ENCODE results near the gene MFNG.
"Not testable (repeated sequence)": the region's sequence is repeated elsewhere in the genome, so short reads cannot be mapped to it uniquely, and the experiment has no call there.

Gene MFNG, protein sequence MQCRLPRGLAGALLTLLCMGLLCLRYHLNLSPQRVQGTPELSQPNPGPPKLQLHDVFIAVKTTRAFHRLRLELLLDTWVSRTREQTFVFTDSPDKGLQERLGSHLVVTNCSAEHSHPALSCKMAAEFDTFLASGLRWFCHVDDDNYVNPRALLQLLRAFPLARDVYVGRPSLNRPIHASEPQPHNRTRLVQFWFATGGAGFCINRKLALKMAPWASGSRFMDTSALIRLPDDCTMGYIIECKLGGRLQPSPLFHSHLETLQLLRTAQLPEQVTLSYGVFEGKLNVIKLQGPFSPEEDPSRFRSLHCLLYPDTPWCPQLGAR

DNA sequence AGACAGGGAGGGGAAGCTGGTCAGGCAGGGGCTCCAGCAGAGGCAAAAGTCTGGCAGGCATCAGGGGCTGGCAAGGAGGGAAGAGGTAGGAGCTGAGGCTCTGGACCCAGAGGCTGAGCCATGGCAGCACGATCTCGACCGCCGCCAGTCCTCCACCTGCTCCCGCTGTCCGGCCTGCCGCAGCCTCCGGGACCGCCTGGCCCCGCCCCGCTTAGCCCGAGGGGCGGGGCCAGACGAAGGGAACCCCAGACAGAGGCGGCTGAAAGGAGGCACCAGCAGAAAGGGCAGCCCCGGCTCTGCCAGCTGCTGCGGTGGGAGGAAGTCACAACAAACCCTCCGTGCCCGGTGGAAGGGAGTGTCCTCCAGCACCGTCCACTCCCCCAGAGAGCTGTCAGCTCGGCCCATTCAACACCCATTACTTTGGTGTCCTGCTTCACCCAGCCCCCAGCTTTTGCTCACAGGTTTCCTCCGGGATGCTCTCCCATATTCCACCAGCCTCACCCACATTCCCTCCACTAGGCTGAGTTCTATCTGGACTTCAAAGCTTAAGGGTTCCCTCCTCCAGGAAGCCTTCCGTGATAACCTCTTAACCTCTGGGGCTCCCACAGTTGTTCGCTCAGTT lies at the start of gene MFNG:
Gene MFNG, minus strand, starts transcription at position 161 of the 622 bp plus-strand sequence. CDS start 207 bp downstream, outside the sequence.
- no peak for DNase-seq

DNA sequence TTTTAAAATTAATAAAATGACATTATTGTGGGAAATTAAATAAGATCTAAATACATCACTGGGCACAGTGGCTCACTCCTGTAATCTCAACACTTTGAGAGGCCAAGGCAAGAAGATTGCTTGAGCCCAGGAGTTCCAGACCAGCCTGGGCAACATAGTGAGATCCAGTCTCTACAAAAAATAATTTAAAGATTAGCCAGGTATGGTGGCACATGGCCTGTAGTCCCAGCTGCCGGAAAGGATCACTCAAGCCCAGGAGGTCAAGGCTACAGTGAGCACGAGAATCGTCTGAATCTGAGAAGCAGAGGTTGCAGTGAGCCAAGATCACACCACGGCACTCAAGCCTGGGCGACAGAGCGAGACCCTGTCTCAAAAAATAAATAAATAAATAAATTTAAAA lies 49.0 kb upstream of the MFNG start:
- DNase-seq = no peak

DNA sequence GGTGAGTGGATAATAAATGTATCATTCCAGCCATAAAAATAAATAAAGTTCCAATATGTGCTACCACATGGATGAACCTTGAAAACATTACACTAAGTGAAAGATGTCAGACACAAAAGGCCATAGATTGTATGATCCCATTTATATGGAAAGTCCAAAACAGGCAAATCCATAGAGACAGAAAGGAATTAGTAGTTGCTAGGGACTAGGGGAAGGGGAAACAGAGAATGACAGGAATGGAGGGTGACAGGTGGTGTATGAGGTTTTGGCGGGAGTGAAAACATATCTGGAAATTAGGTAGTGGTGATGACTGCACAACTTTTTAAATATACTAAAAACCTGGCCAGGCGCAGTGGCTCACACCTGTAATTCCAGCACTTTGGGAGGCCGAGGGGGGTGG lies 48.3 kb upstream of the MFNG start:
- no peak for DNase-seq

DNA sequence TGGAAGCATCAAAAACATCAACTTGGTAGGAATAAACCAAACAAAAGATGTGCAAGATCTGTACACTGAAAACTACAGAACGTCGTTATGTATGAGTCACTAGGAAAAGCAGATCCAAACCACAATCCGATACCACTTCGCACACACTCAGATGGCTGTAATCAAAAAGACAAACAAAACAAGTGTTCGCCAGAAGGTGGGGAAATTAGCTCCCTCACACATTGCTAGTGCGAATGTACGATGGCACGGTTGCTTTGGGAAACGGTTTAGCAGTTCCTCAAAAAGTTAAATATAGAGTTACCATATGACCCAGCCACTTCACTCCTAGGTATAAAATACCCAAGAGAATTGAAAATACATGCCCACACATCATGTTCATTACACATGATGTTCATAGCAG lies 47.8 kb upstream of the MFNG start:
- no peak for DNase-seq

DNA sequence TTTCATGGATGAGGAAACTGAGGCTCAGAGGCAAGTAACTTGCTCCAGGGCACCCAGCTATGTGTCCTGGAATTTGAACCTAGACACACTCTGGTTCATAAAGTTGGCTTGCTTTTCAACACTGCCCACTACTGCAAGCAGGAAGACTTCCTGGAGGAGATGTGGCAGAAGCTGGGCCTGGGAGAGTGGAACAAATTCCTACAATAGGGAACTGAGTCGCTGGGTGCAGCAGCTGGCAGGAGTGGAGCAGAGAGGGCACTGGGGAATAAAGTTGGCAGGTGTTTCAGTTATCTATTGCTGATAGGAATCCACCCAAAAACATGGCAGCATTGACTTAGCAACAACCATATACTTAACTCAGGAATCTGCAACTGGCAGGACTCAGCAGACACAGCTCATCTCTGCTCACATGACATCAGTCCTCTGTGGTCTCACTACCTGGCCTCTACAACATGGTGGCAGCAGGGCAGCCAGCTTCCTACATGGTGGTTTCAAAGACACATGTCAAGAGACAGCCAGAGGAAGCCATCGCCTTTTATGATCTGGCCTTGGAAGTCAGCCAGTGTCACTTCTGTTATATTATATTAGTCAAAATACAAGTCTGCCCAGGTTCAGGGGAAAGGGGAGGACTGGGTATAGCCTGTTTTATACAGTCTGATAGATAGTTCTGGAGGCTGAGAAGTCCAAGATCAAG lies 43.6 kb upstream of the MFNG start:
- DNase-seq = no peak

DNA sequence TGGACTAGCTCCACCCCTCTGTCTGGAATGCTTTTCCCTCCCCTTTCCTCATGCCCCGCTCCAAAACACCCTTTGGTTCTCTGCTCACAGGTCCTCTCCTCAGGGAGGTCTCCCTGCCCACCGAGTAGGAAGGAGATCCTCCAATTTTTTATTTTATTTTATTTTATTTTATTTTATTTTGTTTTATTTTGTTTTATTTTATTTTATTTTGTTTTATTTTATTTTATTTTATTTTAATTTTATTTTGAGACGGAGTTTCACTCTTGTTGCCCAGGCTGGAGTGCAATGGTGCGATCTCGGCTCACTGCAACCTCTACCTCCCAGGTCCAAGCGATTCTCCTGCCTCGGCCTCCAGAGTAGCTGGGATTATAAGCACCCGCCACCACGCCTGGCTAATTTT lies 41.8 kb upstream of the MFNG start:
- not testable (repeated sequence) for DNase-seq

DNA sequence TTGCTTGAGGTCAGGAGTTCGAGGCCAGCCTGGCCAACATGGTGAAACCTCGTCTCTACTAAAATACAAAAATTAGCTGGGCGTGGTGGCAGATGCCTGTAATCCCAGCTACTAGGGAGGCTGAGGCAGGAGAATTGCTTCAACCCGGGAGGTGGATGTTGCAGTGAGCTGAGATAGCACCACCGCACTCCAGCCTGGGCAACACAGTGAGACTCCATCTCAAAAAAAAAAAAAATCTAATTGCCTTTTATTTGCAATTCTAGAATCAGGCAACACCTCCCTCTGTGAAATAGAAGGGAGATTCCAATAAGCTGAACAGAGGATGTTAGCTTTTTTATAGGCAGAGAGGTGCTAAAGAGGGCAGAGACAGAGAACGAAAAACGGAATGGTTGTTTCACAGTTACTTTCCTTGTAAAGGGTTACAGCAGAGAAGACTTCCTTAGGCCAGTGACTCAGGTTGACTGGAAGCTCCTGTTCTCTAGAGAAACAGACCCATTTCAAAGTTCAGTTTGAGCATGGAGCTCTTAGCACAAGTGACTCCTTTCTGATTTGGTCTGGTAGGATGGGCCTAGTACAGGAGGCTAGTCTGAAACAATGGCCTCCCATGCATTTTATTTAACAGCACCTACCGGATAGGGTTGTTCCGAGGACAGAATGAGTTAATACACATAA lies 41.0 kb upstream of the MFNG start:
- DNase-seq = not testable (repeated sequence)

DNA sequence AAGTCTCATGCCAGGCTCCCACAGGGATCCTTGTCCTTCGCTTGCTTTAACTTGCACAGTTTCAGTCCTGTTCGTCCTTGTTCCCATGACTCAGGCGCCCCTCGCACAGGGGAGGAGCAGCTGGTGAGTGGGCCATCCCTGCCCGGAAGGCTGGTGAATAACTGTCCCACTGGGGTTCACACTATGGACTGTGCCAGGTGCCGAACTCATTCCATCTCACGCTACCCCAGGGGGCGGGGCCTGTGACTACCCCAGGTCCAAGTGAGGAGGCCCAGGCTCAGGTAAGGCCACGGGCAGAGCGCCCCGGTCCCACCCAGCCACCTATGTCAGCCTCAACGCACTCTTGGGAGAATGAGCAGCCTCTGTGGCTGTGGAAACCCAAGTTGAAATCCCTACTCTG lies 40.2 kb upstream of the MFNG start:
- no peak for DNase-seq

DNA sequence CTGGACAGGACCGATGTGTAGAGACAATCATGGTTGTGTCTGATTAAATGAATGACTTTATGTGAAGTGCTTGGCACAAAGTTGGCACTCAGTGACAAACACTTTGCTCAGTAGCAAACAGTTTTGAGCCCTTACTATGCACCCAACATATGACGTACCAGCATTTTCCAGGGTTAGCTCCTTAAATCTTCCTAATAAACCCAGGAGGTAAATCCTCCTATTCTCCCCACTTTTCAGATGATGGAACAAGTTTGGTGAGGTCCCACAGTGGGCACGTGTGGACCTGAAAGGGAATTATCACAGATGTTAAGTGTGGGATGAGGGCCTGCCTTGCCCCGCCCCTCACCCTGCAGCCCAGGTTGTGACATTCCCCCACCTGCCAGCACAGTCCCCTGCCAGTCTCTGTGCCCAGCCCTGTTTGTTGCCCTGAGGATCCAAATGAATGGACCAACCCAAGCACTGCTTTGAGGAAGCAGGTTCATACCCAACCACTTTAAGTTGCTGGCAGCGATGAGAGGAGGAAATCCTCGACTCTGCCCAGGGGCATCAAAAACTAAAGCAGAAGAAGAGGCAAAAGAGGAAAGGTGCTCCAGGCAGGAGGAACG lies 39.7 kb upstream of the MFNG start:
- DNase-seq = no peak

DNA sequence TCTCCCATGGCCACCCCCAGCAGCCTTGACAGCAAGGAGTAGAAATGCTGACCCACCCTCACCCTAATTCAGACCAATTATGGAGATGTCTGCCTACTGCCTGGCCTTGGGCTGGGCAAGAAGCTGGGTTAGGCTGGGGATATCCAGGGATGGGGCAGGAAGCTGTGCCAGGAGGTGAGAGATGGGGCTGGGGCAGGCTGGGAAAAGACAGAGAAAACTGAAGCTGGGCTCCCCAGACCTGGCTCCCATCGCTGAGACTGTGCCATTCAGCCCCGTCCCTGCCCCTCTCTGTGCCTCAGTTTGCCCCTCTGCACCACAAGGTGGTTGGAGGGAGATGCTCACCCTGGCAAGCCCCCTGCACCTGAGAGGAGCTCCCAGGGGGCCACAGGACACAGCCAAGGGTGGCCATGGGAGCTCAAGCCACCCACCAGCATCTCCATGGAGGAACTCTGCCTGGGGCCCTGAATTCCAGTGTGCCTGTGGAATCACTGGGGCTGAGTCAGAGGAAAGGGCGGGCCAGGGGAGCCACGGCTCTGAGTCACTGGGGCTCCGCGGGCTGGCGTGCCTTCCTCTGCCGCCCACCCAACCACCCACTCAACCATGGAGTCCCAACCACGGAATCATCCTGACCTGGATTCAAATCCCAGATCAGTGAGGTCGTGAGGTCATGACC lies 39.0 kb upstream of the MFNG start:
- DNase-seq = no peak

DNA sequence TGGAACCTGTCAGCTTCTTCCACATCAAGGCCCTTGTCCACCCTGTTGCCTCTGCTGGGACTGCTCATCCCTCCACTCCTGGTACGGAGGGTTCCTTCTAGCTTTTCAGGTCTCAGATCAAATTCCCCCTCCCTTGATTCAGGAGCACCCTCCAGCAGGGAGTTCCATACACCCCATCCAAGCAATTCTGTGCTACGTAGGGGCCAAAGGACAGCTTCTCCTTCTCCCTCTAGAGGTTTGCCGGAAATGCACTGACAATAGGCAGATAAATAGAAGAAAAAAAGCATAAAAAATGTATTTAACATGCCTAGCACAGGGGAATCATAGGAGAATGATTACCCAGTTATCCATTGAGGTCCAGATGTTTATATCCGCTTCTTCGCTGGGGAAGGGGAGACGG lies 36.3 kb upstream of the MFNG start:
- DNase-seq = no peak

DNA sequence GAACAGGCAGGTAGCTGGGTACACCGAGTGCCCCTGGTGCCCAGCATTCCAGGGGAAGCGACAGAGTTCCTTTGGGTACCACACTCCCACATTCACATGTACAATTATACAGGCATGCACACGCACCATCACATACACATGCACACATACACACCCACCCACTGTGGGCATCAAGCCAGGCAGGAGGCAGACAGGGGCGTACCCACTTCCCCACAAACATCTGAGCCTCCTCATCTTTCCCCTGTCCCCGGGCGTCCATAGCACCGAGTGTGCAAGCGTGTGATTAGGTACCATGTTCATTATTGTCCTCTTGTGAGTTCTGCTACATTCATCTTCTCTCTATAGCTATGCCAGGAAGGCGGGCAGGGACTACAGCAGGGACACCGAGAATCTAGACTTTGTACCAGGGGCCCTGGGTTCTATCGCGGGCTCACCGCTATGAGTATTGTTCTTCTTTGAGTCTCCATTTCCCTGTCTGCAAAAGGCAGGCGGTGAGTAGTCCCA lies 35.1 kb upstream of the MFNG start:
- DNase-seq = no peak

DNA sequence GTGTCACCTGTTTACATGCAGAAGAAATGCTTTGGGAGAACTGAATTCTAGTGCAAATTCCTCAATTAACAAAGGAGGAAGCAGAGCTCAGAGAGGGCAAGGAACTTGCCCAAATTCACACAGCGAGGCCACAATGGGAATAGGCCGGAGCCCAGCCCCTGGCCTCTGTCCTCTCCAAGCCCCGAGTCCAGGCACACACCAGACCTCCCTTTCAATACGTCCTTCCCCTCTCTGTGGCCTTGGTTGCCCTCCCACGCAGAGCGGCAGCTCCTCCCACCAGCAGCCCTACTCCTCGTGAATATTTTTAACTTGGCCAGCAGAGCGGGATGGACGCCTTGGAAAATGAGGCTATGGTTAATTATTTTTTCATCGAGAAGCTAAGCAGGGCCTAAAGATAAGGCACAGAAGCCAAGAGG lies 34.6 kb upstream of the MFNG start:
- no peak for DNase-seq

DNA sequence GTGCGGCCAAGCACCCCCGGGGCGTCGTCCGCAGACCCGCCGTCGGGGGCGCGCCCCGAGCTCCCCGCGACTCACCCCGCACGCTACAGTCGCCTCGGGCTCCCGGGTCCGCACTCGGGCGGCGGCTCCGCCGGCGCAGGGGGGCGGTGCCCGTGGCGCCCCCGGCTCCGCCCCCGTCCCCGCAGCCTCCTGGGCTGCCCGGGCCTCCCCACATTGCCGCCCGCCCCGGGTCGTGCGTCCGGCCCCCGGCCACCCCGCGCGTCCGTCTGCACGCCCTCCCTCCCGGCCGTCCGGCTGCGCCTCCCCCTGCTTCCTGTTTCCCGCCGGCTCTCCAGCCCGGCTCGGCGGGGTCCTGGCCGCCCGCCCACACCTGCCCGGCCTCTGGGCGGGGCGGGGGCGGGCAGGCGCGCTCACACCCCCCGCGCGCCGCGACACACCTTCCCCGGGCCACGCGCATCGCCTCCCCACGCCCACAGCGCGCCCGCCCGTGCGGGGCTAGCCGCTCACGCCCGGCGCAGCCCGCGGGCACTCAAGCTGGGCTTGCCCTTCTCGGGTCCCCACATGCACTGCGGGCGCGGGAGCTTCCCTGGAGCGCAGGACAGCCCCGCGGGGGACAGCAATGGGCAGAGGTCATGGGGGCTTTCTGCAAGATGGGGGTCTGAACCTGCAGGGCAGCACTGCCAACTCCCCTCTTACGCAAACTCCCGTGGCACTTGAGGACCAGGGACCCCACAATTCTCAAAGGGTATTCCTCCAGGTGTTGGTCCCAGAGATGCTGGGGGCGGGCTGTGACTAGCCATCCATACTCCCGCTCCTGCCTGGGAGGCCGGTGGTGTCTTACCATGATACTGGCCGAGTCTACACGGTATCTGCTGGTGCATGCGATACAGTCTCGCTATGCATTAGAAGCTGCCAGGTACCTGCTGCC lies 33.3 kb upstream of the MFNG start, which contains the start of gene CARD10:
Gene CARD10, minus strand, starts transcription at position 148 of the 928 bp plus-strand sequence. CDS start 215 bp downstream, outside the sequence.
- no peak for DNase-seq

DNA sequence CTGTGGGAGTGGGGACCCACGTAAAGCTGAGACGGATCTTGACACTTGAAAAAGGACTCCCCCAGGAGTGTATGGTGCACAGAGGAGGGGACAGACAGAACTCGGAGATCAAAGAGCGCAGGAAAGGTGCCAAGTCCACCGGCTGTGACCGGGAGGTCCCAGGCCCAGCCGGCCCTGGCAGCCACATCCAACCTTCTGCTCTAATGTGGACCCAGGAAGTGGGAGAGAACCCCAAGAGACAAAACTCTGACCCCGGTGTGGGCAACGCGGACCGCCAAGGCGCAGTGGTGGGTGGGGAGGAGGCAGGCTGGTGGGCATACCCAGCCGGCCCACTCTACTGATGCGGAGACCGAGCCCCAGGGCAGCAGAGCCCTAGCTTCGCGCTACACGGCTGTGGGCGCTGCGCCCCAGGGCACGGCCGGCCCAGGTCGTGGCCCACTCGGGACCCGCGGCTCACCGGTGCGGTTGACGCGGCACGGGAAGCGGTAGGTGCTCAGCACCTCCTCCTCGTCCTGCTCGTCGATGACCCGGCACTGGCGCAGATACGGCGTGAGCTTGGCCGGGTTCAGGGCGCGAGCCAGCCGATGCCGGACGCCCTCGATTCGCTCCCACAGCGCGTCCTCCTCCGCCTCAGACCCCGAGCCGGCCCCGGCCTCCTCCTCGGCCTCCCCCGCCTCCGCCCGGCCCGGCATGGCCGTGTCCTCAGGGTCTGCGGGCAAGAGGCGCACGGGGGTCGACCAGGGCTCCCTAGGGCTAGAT lies 32.5 kb upstream of the MFNG start:
- DNase-seq = no peak

DNA sequence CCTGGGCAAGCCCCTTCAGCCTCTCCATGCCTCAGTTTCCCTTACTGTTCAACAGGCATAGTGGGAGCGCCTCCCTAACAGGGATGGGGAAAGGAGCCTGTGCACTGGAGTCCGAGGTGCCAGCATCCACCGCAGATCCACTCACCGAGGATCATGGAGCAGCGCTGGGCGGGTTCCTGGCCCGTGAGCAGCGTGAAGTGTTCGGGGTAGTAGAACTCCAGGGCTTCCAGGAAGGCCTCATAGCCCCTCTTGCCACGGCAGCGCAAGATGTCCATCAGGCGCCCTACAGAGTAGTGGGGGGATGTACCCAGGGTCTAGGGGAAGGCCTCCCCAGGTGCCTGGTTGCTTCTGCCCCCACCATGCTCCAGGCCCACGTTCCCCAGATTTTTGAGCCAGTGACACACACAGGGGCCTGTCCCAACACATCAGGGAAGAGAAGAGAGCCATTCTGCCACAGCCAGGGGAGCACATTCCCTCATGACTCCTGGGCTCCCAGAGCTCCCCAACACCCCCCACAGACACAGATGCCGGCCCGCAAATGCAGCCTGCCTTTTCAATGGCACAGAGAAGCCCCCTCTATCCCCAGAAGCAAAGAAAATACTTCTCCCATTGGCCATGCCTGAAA lies 31.8 kb upstream of the MFNG start:
- no peak for DNase-seq

DNA sequence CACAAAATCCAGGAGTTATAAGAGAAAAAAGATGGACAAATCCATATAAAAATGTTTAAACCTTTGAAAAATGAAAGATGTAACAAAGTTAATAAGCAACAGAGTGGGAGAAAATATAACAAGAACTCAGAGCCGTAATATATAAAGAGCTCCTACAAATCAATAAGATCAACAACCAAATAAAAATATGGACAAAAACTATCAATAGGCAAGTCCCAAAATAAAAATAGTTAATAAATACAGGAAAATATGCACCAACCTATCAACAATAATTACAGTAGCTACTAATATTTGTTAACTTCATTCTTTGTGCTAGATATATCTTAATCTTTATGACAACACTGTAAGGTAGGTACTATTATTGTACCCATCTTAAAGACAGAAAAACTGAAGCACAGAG lies 30.3 kb upstream of the MFNG start:
- no peak for DNase-seq

DNA sequence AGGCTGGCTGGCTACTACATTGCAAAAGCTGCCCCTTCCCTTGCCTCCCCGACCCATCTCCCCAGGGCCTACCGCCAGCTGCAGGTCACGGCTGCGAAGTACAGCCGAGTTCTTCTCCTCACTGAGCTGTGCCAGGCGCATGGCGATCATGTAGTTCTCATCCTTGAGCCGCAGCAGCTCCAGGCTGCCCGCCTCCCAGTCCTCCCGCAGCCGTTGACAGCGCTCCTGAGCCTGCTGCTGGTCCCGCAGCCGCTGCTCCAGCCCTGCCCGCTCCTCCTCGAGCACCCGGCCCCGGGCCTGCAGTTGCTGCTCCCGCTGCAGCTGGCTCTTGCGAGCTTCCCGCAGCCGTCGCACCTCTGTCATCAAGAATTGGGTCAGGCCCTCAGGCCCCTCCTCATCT lies 29.7 kb upstream of the MFNG start:
- DNase-seq = no peak

DNA sequence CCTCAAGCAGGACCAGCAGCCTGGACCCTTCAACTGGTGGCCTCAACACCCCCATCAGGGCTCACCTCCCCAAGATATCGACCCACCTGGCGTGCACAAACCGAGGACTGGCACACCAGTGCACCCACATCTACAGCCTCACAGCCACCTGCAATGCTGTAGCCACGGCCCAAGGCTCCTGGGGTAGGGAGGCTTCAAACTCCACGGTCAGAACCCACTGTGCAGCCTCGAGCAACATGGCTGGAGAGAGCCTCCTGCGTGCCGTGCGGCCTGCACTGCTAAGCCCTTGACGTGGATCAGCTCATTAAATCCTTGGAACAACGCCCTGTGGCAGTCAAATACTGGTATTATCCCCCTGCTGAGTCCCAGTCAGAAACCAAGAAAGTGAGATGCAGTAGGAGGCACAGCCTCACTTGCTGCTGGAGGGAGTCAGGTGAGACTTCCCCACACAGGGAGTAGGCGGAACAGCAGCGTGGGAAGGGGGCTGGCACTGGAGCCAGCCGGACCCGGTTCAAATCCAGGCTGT lies 28.4 kb upstream of the MFNG start:
- DNase-seq = no peak
